B cell (primary cell): ENCODE data around the gene MRAP2.
"Not testable (repeated sequence)": the region's sequence is repeated elsewhere in the genome, so short reads cannot be mapped to it uniquely, and the experiment has no call there.

ENCODE experiments used
- CTCF ChIP-seq: fragments of 200-600 bp; IDR thresholded peaks from one replicate; pipeline ENCODE4 v1.8.0; 2022; ENCODE audit warnings: antibody characterized with exemption, mild to moderate bottlenecking
- EZH2 ChIP-seq: IDR thresholded peaks from 2 replicates; pipeline ENCODE4 v1.6.1; 2012; ENCODE audit warnings: borderline replicate concordance, low read depth, mild to moderate bottlenecking, moderate library complexity, low read length; ENCODE audit not compliant: insufficient read depth, poor library complexity, severe bottlenecking

- TF ChIP-seq CTCF, EZH2: not testable (repeated sequence)
These were observed 35.3 kb downstream of the MRAP2 start for GRCh38 chr6:84068873-84069272.
